ENCODE measurements around the gene SPG7.
A peak's percentile ranks its signal among the peaks of the same experiment; 100 is the strongest.

The SPG7 gene

GRCh38 chr16:89545831-89546574 is 37.8 kb downstream of the SPG7 start:
- DNase-seq (ENCODE audit: low spot score) = no peak

DNA sequence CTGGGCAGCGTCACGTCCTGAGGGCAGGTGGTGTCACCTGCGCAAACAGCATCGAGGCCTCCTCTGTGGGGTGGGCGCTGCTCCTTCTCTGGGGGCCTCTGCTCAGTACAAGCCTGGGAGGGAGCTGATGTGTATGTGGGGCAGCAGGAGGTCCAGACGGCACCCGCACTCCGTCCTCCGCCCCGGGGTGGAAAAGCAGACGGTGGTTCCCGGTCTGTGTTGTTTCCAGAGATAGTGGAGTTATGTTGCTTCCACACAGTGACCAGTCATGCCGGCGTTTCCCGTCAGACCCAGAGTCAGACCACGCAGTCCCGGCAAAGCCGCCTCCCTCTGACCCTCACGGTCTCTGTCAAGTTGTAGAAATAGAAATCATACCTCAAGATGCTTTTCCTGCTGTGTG is 38.6 kb downstream of the SPG7 start:
- DNase-seq (ENCODE audit: low spot score) = no peak

GRCh38 chr16:89547291-89547690 is 39.1 kb downstream of the SPG7 start:
- DNase-seq (ENCODE audit: low spot score) = no peak

- DNase-seq (ENCODE audit: low spot score) = no peak
Observed at GRCh38 chr16:89547860-89548259, 39.7 kb downstream of the SPG7 start.

DNA sequence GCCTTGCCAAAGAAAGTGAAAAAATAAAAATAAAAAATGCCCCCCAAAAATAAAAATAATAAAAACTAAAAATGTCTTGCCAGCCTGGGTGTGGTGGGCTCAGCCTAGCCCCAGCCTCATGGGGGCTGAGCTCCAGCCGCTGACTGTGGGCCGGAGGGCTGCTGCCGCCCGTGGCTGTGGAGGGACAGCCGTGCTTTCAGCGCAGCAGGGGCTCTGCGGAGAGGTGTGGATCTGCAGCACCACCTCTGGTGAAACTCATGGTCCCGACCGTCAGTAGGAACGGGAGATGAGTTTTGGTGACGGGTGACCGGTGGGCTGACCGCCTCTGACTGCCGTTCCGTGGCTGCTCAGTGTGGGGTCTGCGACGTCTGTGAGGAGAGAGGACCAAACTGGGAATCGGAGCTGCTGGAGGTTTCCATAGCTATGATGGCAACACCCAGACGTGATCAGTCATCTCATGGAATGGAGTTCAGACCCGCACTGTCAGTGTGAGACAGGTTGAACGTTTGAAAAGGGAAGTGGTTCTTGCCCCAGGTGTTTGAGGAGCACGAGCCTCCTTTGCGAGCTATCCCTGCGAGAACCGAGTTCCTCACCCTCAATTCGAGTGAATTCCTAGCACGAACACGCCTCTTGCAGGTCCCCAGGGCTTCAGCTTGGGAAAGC is 40.3 kb downstream of the SPG7 start:
- no peak for DNase-seq (ENCODE audit: low spot score)

DNA sequence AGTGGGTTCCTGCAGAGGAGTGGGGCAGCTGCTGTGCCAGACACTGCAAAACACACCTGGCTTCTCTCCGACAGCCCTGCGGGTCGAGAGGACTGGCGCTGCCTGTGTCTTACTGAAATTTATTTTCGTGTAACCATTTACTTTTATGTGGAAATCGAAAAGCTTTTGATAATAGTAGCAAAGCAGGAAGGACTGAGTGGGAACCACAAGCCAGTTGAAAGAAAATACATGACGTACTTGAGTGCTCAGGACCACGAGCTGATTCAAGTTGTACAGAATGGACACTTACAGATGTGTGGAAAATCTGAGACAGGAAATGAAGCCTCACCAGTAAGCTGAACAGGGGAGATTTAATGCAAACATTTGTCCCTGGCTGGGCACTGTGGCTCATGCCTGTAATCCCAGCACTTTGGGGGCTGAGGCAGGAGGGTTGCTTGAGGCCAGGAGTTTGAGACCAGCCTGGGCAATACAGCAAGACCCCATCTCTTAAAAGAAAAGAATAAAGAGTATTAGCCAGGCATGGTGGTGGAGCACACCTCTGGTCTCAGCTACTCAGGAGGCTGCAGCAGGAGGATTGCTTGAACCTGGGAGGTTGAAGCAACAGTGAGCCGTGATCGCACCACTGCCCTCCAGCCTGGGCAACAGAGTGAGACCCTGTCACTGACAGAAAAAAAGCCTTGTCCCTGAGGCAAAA is 41.0 kb downstream of the SPG7 start:
- no peak for DNase-seq (ENCODE audit: low spot score)

DNA sequence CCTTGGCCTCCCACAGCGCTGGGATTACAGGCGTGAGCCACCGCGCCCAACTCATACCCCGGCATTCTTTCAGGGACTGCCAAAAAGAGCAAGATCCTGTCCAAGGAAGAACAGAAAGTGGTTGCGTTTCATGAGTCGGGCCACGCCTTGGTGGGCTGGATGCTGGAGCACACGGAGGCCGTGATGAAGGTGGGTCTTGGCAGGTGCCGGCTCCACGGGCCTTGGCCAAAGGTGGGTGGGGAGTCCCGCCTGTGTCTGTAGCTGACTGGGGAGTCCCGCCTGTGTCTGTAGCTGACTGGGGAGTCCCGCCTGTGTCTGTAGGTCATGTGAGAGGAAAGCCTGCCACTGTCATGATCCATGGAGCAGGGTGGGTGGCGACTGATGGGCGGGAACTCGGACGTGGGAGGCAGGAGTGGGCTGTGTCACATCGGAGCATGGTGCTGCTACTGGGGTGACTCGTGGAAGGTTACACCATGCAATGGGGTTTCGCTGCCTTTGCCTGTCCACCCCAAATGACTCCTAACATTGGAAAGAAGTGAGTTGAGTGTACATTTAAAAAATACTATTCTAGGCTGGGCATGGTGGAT is 42.3 kb downstream of the SPG7 start:
- no peak for DNase-seq (ENCODE audit: low spot score)

GRCh38 chr16:89552329-89552728 is 44.1 kb downstream of the SPG7 start:
- no peak for DNase-seq (ENCODE audit: low spot score)

DNA sequence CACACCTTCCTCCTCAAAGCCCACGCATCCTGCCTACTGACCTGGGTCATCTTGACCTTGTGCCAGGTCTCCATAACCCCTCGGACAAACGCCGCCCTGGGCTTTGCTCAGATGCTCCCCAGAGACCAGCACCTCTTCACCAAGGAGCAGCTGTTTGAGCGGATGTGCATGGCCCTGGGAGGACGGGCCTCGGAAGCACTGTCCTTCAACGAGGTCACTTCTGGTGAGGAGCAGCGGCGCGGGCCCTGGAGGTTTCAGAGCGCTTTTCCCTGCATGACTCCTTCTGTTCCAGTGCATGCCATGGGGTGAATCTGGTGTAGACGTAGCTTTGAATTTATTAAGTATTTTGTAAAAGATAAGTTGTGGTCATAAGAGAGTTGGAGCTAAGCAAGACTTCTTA is 44.7 kb downstream of the SPG7 start:
- no peak for DNase-seq (ENCODE audit: low spot score)

DNA sequence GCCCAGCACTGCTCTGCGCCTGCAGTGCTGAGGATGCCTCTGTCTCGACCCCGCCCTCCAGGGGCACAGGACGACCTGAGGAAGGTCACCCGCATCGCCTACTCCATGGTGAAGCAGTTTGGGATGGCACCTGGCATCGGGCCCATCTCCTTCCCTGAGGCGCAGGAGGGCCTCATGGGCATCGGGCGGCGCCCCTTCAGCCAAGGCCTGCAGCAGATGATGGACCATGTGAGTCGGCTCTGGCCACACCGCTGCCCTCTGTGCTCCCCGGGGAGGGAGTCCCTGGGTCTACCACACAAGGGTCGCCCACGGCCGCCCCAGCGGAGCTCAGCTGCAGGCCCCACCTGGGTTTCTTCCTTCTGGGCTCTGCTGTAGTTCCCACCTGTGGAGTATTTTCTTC is 45.5 kb downstream of the SPG7 start:
- no peak for DNase-seq (ENCODE audit: low spot score)

DNA sequence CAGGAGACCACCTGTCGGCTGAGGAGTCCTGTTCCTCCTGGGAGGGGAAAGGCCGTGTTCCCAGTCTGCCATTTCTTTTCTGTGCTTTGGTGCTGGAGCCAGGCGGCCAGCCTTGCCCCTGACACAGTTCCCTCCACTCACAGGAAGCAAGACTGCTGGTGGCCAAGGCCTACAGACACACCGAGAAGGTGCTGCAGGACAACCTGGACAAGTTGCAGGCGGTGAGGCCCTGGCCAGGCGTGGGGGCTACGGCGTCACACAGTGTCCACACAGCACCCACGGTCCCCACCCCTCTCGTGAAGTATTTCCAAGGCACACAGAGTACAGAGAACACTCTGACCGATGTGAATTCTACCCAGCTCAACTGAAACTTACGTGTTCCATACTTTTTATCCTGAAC is 46.1 kb downstream of the SPG7 start:
- no peak for DNase-seq (ENCODE audit: low spot score)

DNA sequence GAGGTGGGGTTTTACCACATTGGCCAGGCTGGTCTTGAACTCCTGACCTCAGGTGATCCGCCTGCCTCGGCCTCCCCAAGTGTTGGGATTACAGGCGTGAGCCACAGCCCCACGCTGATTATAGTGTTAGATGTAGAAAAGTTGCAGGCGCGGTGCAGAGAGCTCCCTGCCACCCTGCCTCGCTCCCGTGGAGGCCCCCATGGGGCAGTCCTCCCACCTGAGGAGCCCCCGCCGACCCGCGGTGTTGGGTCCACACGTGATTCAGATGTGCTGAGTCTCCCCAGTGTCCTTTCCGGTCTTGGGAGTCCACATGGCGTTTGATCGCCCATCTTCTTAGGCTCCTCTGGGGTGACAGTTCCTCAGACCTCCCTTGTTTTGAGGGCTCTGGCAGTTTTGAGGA is 47.1 kb downstream of the SPG7 start:
- no peak for DNase-seq (ENCODE audit: low spot score)

GRCh38 chr16:89555780-89556179 is 47.6 kb downstream of the SPG7 start:
- DNase-seq (ENCODE audit: low spot score) = no peak

- peak; percentile 70 for DNase-seq (ENCODE audit: low spot score)
Observed at GRCh38 chr16:89556750-89557689, 48.8 kb downstream of the SPG7 start.

DNA sequence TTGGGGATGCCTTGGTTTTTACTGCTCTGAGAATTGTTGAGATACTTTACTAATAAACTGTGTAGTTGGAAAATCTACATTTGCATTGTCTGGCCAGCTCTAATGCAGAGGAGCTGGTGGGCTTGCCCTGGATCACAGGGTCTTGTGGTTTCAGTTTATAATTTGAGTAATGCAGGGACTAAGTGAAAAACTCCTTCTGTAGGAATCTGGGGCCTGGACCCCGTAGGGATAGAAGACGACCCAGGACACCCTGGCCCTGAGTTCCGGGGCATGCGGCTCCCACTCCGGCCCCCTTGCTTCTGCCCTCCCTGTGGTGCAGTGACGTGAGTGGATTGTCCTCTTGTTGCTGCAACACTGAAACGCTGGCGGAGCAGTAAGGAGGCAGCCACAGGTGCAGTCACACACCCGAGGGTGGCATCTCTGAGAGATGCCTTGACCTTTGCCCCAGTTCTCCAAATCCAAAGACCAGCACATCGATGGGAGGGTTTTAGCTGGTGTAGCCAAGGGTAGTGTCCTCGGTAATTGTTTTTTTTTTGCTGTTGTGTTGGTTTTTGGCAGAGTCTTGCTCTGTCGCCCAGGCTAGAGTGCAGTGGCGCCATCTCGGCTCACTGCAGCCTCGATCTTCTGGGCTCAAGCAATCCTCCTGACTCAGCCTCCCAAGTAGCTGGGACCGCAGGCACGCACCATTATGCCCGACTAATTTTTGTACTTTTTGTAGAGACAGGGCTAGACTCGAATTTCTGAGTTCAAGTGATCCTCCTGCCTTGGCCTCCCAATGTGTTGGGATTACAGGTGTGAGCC is 49.7 kb downstream of the SPG7 start:
- DNase-seq (ENCODE audit: low spot score) = no peak

- DNase-seq (ENCODE audit: low spot score) = peak; percentile 96
Observed at GRCh38 chr16:89560378-89561141, 52.4 kb downstream of the SPG7 start, which contains the start of gene RPL13. RPL13 (plus strand) TSS chr16:89560682; CDS start chr16:89560960, 278 bp downstream.

DNA sequence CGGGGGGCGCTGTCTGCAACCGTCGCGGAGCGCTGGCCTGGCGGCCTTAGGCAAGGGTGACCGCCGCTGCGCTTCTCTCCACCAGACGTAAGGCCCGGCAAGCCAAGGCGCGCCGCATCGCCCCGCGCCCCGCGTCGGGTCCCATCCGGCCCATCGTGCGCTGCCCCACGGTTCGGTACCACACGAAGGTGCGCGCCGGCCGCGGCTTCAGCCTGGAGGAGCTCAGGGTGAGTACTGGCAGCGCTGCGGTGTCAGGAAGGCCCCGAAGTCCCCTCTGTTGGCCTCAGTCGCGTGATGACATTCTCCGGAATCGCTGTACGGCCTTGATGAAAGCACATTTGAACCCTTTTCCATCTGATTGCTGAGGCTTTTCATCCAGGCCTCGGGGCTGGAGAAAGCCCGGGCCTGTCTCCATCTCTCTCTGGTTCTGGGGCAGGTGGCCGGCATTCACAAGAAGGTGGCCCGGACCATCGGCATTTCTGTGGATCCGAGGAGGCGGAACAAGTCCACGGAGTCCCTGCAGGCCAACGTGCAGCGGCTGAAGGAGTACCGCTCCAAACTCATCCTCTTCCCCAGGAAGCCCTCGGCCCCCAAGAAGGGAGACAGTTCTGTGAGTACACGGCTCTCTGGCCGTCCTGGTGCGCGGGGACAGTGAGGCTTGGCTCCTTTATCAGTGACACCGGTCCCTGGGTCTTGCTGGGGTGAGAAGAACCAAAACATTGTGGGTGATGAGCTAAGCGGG is 53.1 kb downstream of the SPG7 start:
- DNase-seq (ENCODE audit: low spot score) = peak; percentile 17

- DNase-seq (ENCODE audit: low spot score) = no peak
Observed at GRCh38 chr16:89561884-89562599, 53.8 kb downstream of the SPG7 start.

Measured in SK-N-DZ (cell line).